ENCODE results near the gene RGS14. TPM values are rescaled to one million over a fixed set of nuclear protein-coding genes. Genes with fewer than 3 reads are reported as not detected.

The RGS14 gene
- total RNA-seq, 1 donor, result 3.5 TPM

DNA sequence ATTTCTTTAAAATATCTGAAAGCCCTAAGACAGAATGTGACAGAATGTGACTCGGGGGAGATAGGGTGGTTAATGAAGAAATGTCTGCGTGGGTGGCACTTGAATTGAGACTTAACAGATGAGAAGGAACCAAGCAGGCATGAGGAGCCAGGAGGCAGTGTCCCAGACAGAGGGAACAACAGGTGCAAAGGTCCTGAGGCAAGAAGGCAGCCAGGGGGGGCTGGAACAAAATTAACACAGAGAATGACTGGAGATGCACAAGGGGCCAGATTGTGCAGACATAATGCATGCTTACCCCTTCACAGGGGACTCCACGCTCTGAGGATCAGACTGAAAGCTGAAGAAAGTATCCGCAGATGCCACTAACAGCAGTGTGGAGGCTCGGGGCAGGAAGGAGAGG is 8.0 kb upstream of the RGS14 start:
- TF ChIP-seq CTCF (IDR thresholded peaks at IDR 0.05; ENCODE audit: insufficient read depth, low read depth, low read length), result no peak
- no peak for DNase-seq (ENCODE audit: low read depth)
- H3K4me3 ChIP-seq (ENCODE audit: low read depth, low read length), result peak overlapping the region; percentile 93

GRCh38 chr5:177350776-177351391 is 6.8 kb upstream of the RGS14 start:
- TF ChIP-seq CTCF (IDR thresholded peaks at IDR 0.05; ENCODE audit: insufficient read depth, low read depth, low read length), result no peak
- DNase-seq (ENCODE audit: low read depth), result no peak
- peak overlapping the region; percentile 93 for H3K4me3 ChIP-seq (ENCODE audit: low read depth, low read length)

- peak; percentile 96 for DNase-seq (ENCODE audit: low read depth)
- H3K4me3 ChIP-seq (ENCODE audit: low read depth, low read length), result peak within 1 kb of the TSS; percentile 93
- no peak for TF ChIP-seq CTCF (IDR thresholded peaks at IDR 0.05; ENCODE audit: insufficient read depth, low read depth, low read length)
These were observed 6.1 kb upstream of the RGS14 start, which contains the start of gene LMAN2 for GRCh38 chr5:177351392-177352329. TSS of gene LMAN2 (minus strand) at chr5:177351668. CDS start at chr5:177351647, 21 bp downstream.

GRCh38 chr5:177353093-177353492 is 4.6 kb upstream of the RGS14 start:
- no peak for TF ChIP-seq CTCF (IDR thresholded peaks at IDR 0.05; ENCODE audit: insufficient read depth, low read depth, low read length)
- no peak for DNase-seq (ENCODE audit: low read depth)
- H3K4me3 ChIP-seq (ENCODE audit: low read depth, low read length), result no peak overlapping the region

DNA sequence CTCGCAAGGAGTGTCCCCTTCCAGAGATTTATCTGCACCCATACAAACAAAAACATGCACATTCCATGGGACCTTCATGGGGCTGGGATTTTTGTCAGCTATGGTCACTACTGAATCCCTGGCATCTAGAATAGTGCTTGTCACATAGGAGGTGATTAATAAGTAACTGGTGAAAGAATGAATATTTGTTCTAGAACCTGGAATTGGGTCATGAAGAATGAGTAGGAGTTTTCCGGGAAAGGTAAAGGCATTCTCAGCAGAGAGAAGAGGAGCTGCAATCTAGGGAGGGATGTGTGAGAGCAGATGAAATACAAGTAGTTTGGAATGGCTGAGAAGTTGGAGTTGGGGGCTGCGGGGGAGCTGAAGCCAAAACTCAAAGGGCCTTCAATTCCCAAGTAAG is 3.5 kb upstream of the RGS14 start:
- TF ChIP-seq CTCF (IDR thresholded peaks at IDR 0.05; ENCODE audit: insufficient read depth, low read depth, low read length), result no peak
- H3K4me3 ChIP-seq (ENCODE audit: low read depth, low read length), result no peak overlapping the region
- DNase-seq (ENCODE audit: low read depth), result no peak

DNA sequence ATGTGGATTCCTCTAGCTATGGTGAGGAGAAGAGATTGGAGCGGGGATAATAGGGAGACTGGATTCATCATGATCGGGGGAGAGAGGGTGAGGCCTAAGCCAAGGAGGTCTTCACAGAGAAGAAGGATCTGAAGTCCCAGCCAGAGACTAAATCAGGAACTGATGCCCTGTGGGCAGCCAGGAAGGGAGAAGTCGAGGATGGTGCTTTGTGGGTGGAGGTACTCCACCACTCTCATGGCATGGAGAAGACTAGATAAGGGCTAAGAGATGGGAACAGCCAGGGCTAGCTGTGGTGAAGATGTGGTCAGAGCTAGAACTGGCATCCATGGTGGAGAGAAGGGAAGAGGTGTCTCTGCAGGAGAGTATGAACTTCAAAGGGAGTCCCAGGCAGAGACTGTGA is 3.0 kb upstream of the RGS14 start:
- H3K4me3 ChIP-seq (ENCODE audit: low read depth, low read length), result no peak overlapping the region
- DNase-seq (ENCODE audit: low read depth), result no peak
- TF ChIP-seq CTCF (IDR thresholded peaks at IDR 0.05; ENCODE audit: insufficient read depth, low read depth, low read length), result no peak
